HG03039 (cell line): ENCODE results near the gene CLINT1.
"Not testable (repeated sequence)": the region's sequence is repeated elsewhere in the genome, so short reads cannot be mapped to it uniquely, and the experiment has no call there.

Experiments used
- ATAC-seq: cut with Tn5 transposase; IDR thresholded peaks from one replicate; pipeline ENCODE4 v1.9.1; 2021; ENCODE audit warnings: mild to moderate bottlenecking, moderate library complexity; ENCODE audit not compliant: unreplicated experiment

CLINT1 gene

GRCh38 chr5:157858527-157859226, at the start of gene CLINT1:
Gene CLINT1 (minus strand): TSS chr5:157859145. CDS start chr5:157858970, 175 bp downstream.
- peak; percentile 45 for ATAC-seq

- ATAC-seq: no peak
Observed at GRCh38 chr5:157908459-157908858, 49.5 kb upstream of the CLINT1 start.

- ATAC-seq: no peak
Observed at GRCh38 chr5:157907479-157907878, 48.5 kb upstream of the CLINT1 start.

GRCh38 chr5:157903117-157903450, 44.1 kb upstream of the CLINT1 start:
- no peak for ATAC-seq

- ATAC-seq: no peak
Observed at GRCh38 chr5:157902449-157903116, 43.6 kb upstream of the CLINT1 start.

GRCh38 chr5:157900644-157901043, 41.7 kb upstream of the CLINT1 start:
- no peak for ATAC-seq

GRCh38 chr5:157893611-157894010, 34.7 kb upstream of the CLINT1 start:
- ATAC-seq: no peak

GRCh38 chr5:157892974-157893373, 34.0 kb upstream of the CLINT1 start:
- ATAC-seq: no peak

- no peak for ATAC-seq
Observed at GRCh38 chr5:157890836-157891597, 32.1 kb upstream of the CLINT1 start.

- no peak for ATAC-seq
Observed at GRCh38 chr5:157888814-157889532, 30.0 kb upstream of the CLINT1 start.

- ATAC-seq: no peak
Observed at GRCh38 chr5:157886796-157887380, 27.9 kb upstream of the CLINT1 start.

- ATAC-seq: not testable (repeated sequence)
Observed at GRCh38 chr5:157885051-157885450, 26.1 kb upstream of the CLINT1 start.

GRCh38 chr5:157881498-157881897, 22.6 kb upstream of the CLINT1 start:
- ATAC-seq: not testable (repeated sequence)

- no peak for ATAC-seq
Observed at GRCh38 chr5:157877821-157878220, 18.9 kb upstream of the CLINT1 start.

GRCh38 chr5:157874861-157875260, 15.9 kb upstream of the CLINT1 start:
- no peak for ATAC-seq

- ATAC-seq: peak; percentile 46
Observed at GRCh38 chr5:157870837-157871834, 12.2 kb upstream of the CLINT1 start.

GRCh38 chr5:157867751-157868387, 8.9 kb upstream of the CLINT1 start:
- ATAC-seq: no peak

GRCh38 chr5:157866536-157866935, 7.6 kb upstream of the CLINT1 start:
- ATAC-seq: no peak

- no peak for ATAC-seq
Observed at GRCh38 chr5:157865781-157866180, 6.8 kb upstream of the CLINT1 start.
